Head of caudate nucleus (tissue), 42 donors: ENCODE results near the gene LCLAT1.
"Not testable (repeated sequence)": the region's sequence is repeated elsewhere in the genome, so short reads cannot be mapped to it uniquely, and the experiment has no call there.

Experiments
- DNase-seq, 42 donors: peaks; one replicate each; pipeline versions ENCODE4 v3.0.0 to v3.0.0-alpha.2; 2020 to 2021; ENCODE audit warnings: mixed read lengths in 7 of 42
- intact Hi-C: fragments of 100-400 bp; cut with DNase I; formaldehyde crosslinking; loops from one replicate; pipeline ENCODE4 v1.15.0; 2022

The LCLAT1 gene

GRCh38 chr2:30505500-30506180, 58.6 kb downstream of the LCLAT1 start:
- no peak for DNase-seq
- intact Hi-C loops: no loop called here

GRCh38 chr2:30507460-30507859, 60.4 kb downstream of the LCLAT1 start:
- DNase-seq, intact Hi-C loops: not testable (repeated sequence)

GRCh38 chr2:30509716-30510115, 62.7 kb downstream of the LCLAT1 start:
- DNase-seq: no peak
- intact Hi-C loops: no loop called here

DNA sequence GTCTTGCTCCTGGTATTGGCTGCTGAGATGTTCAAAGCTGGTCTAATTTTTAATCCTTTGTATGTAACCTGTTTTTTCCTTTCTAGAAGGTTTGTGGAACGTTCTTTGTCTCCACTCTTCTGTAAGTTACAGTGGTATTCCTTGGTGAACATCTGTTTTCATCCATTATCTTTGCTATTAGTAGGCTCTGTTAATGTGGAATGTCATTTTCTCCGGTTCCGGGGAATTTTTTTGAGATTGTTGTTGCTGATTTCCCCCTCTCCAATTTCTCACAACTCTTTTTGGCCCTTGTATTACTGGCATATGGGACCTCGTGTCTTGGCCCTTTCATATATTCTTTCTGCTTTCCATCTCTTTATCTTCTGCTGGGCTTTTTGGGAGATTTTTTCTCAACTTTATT, 63.4 kb downstream of the LCLAT1 start:
- no peak for DNase-seq
- intact Hi-C loops: no loop called here

- DNase-seq: no peak
- intact Hi-C loops: no loop called here
These were observed 64.4 kb downstream of the LCLAT1 start for GRCh38 chr2:30511122-30512083.

DNA sequence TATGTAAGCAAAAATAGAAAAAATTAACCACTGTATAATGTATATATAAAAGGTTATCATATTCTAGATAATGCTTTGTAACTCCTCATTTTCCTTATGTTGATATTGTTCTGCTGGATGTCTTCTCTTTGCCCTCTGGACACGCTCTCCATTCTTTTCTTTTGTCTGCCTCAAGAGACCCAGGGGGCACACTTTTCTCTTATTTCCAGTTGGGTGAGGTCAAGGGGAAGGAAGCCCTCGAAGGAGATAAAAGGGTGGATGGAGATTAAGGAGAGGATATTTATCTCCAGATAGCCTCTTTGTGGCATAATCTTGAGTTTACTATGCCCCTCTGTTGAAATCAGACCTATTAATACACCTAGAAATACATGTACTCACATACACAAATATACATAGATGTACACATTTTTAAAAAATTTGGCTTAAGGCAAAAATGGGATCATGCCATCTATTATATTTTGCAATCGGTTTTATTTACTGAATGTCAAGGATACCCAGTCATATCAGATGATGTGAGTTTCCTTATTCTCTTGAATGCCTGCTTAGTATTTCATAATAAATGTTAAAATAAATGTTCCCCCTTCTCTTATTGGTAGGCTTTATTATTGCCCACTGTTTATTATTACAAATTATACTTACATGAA, 65.3 kb downstream of the LCLAT1 start:
- intact Hi-C loops: no loop called here
- no peak for DNase-seq

GRCh38 chr2:30513649-30514048, 66.6 kb downstream of the LCLAT1 start:
- intact Hi-C loops, DNase-seq: not testable (repeated sequence)

GRCh38 chr2:30514134-30514847, 67.2 kb downstream of the LCLAT1 start:
- intact Hi-C loops: no loop called here
- peak in 3 of 42 donors; percentile 2 to 8 (median 6) for DNase-seq

DNA sequence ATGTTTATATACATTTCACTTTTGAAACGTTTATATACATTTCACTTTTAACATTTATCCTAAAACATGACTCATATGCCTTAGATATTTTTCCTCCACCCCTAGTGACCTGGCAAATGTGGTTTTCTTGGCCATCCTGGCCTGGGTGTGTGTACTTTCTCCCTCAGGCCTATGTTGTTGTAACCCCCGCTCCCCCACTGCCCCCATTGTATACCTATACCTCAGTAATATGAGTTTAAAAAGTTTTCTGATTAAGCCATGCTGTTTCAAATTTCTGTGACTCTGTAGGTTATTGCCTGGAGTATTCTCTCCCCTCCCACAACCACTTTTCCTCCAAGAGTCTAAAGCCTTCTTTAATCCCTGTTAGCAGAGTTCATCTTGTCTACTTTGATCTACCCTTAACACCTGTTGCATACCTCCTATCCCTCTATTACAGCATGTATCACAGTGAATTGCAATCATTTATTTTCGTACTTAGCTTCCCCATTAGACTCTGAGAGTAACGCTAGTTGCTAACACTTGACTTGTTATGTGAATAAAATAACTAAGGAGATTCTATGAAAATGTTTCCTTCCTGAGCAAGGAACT, 67.9 kb downstream of the LCLAT1 start:
- no peak for DNase-seq
- intact Hi-C loops: no loop called here

DNA sequence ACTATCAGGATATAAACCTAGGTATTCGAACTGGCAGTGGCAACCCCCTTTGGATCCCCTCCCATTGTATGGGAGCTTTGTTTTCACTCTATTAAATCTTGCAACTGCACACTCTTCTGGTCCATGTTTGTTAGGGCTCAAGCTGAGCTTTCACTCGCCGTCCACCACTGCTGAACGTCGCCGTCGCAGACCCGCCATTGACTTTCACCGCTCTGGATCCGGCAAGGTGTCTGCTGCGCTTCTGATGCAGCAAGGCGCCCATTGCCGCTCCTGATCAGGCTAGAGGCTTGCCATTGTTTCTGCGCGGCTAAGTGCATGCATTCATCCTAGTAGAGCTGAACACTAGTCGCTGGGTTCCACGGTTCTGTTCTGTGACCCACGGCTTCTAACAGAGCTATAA, 69.1 kb downstream of the LCLAT1 start:
- DNase-seq: no peak
- intact Hi-C loops: no loop called here

GRCh38 chr2:30519796-30520195, 72.8 kb downstream of the LCLAT1 start:
- intact Hi-C loops: no loop called here
- DNase-seq: no peak

DNA sequence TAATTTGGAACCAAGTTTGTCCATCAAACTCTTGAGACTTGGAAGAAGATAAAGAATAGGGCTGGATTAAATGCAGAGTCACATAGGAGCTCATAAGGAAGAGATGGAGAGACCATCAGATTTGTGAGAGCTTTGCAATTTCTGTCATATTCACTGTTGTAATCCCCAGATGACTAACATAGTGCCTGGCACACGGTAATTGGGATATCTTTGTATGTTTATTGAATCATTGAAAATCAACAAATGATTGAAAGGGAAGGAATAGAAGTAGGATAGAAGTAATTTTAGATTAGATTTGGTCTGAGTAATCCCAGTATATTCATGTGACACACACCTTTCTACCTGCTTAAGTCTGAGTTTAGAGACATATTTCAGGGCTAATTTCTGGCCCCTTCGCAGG, 75.4 kb downstream of the LCLAT1 start:
- intact Hi-C loops: no loop called here
- no peak for DNase-seq

- DNase-seq: no peak
- intact Hi-C loops: no loop called here
These were observed 80.4 kb downstream of the LCLAT1 start for GRCh38 chr2:30527411-30527810.

GRCh38 chr2:30527859-30528258, 80.8 kb downstream of the LCLAT1 start:
- intact Hi-C loops: no loop called here
- DNase-seq: no peak

DNA sequence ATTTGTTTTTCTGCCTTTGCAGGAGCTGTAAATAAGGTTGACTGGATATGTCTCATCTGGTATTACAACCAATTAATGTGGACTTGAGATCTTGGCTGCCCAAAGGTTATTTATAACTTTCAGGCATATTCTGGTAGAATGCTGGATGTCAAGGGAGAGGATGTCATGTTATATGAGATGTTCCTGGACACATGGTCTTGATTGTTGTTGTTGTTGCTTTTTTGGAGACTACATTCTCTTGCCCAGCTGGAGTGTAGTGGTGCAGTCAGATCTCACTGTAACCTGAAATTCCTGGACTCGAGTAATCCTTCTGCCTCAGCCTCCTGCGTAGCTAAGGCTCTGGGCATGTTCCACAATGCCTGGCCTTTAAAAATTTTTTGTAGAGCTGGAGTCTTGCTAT, 83.3 kb downstream of the LCLAT1 start:
- intact Hi-C loops: no loop called here
- no peak for DNase-seq

DNA sequence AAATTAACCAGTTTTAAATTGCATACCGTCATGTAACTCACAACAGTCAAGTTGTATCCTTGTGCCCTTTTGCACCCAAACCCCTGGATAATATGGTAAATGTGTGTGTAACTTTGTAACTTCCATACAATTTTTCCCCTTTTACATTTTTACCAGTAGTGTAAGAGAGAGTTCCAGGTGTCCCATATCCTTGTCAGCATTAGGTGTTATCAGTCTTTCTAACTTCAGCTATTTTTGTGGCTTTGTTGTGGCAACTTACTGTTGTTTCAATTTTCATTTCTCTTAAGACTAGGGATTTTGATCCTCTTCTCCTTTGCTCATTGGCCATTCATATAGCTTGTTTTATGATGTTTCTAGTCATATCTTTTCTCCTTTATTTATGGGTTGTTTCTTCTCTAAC, 94.6 kb downstream of the LCLAT1 start:
- no peak for DNase-seq
- intact Hi-C loops: no loop called here

DNA sequence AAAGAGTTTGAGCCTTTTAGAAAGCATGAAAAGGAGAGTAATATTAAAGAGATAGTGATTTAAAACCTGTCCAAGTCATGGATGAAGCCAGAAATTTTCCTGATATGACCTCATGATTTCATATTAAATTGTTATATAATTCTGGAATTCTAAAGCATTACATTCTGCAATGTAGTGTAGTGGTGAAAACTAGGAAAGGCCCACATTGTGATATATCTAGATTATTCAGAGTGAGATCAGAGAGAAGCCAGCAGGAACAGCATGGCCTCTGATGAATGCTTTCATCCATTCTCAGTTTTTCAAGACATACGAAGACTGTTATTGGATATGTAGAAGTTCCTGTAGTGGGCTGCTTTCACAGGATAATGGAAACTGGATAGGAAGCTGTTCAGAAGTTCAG, 98.8 kb downstream of the LCLAT1 start:
- intact Hi-C loops: no loop called here

DNA sequence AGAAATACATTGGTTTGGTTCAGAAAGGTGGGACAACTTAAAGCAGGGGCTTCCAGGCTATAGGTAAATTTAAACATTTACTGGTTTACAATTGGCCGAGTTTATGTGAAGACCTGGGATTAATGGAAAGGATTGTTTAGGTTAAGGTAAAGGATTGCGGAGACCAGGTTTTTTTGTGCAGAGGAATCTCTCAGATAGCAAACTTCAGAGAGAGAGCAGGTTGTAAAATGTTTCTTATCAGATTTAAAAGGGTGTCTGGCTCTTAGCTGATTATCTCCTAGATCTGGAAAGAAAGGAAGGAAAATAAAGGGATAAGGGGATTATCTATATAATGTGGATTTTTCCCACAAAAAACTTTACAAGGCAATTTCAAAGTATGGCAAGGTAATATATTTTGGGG, 101.3 kb downstream of the LCLAT1 start:
- intact Hi-C loops: no loop called here
- no peak for DNase-seq

More for the DNA sequence above, 98.8 kb downstream of the LCLAT1 start:
- DNase-seq: no peak

GRCh38 chr2:30549096-30549495, 102.0 kb downstream of the LCLAT1 start:
- DNase-seq: no peak
- intact Hi-C loops: no loop called here
